Peyer's patch (tissue), 4 donors: ENCODE results near the gene ZBTB46. TPM values are rescaled to one million over a fixed set of nuclear protein-coding genes. Genes with fewer than 3 reads are reported as not detected.

Experiments used
- DNase-seq, 3 donors: peaks; one replicate each; pipeline ENCODE4 v3.0.0-alpha.2; 2017 to 2019
- H3K27ac ChIP-seq, 4 donors: fragments of 200-600 bp; sonication (generic); one replicate each; pipeline ENCODE4 v1.5.1; 2016 to 2019
- H3K27me3 ChIP-seq, 2 donors: fragments of 200-600 bp; sonication (generic); one replicate each; pipeline ENCODE4 v1.5.1; 2019
- H3K36me3 ChIP-seq, 3 donors: fragments of 200-600 bp; sonication (generic); one replicate each; pipeline ENCODE4 v1.5.1; 2016 to 2019
- H3K4me1 ChIP-seq, 4 donors: fragments of 200-600 bp; sonication (generic); one replicate each; pipeline ENCODE4 v1.5.1; 2016 to 2019
- H3K4me3 ChIP-seq, 4 donors: fragments of 200-600 bp; sonication (generic); 1 replicate in 3 of 4; 2 replicates in 1 of 4; pipeline ENCODE4 v1.5.1; 2016 to 2019; ENCODE audit warnings: mild to moderate bottlenecking in 1 of 4
- H3K9me3 ChIP-seq, 4 donors: fragments of 200-600 bp; sonication (generic); one replicate each; pipeline ENCODE4 v1.5.1; 2016 to 2019; ENCODE audit warnings: mild to moderate bottlenecking in 1 of 4
- CTCF ChIP-seq, 6 experiments: fragments of 450-650 bp in 4 of 6; fragments of 200-600 bp in 2 of 6; sonication (generic) in 1 of 6; IDR thresholded peaks; one replicate each; pipeline ENCODE4 v1.5.1; 2017 to 2019; ENCODE audit warnings: antibody characterized with exemption in 6 of 6, mild to moderate bottlenecking in 3 of 6, moderate library complexity in 1 of 6
- POLR2A ChIP-seq, 2 donors: fragments of 450-650 bp; IDR thresholded peaks; one replicate each; pipeline ENCODE4 v1.5.1; 2017; ENCODE audit warnings: antibody characterized with exemption in 2 of 2, mild to moderate bottlenecking in 2 of 2, moderate library complexity in 2 of 2
- total RNA-seq, 4 donors: library from RNA; depleted of rRNA; stranded (reverse); fragments of >200 nt; gene quantifications; one replicate each; pipeline ENCODE4 v1.1.0, GENCODE V29; 2016

ZBTB46 gene
- total RNA-seq, 4 donors from 2014 or later, result 1.9 to 33.0 (median 4.4) TPM

DNA sequence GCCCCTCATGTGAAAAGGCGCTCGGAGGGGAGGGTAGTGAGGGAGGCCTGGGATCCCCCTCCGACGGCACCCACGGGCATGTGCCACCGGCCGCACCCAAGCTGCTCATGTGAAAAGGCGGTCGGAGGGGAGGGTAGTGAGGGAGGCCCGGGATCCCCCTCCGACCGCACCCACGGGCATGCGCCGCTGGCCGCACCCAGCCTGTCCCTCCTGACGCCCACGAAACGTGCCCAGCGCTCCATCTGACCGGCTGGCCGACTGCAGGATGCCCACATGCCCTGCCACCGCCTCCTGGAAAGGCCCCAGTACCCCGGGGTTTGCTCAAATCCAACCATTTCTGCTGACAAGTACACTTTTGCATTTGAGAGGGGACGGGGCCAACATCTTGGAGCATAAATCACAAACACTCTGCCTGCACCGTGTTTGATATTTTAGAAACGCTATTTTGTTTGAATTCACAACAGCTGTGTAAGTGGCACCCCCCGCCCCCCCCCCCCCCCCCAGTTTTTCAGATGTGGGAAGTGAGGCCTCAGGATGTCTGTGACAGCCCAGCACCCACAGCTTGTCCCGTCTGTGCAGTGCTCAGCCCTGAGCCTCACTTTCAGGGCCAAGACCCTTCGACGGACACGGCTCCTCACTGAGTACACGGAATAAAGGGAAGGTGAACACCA is 57.4 kb downstream of the ZBTB46 start:
- TF ChIP-seq CTCF (IDR thresholded peaks at IDR 0.05), result no peak
- no peak for TF ChIP-seq POLR2A (IDR thresholded peaks at IDR 0.05)
- Histone ChIP-seq H3K27ac (no peak overlapping the region), H3K36me3 (no peaks in the 10 kb centered on the region), H3K4me3 (no peak overlapping the region), H3K9me3 (no peaks in the 10 kb centered on the region), H3K27me3 (no peaks in the 10 kb centered on the region), H3K4me1 (peaks cover 0 to 9% (median 0%) of the 10 kb centered on the region in 4 donors)
- no peak for DNase-seq

GRCh38 chr20:63772781-63773518 is 58.1 kb downstream of the ZBTB46 start:
- Histone ChIP-seq H3K4me1 (peaks cover 0 to 9% (median 0%) of the 10 kb centered on the region in 4 donors), H3K9me3 (no peaks in the 10 kb centered on the region), H3K36me3 (no peaks in the 10 kb centered on the region), H3K4me3 (no peak overlapping the region), H3K27ac (no peak overlapping the region), H3K27me3 (no peaks in the 10 kb centered on the region)
- no peak for DNase-seq
- TF ChIP-seq POLR2A (IDR thresholded peaks at IDR 0.05) (no peak), CTCF (IDR thresholded peaks at IDR 0.05) (no peak)

DNA sequence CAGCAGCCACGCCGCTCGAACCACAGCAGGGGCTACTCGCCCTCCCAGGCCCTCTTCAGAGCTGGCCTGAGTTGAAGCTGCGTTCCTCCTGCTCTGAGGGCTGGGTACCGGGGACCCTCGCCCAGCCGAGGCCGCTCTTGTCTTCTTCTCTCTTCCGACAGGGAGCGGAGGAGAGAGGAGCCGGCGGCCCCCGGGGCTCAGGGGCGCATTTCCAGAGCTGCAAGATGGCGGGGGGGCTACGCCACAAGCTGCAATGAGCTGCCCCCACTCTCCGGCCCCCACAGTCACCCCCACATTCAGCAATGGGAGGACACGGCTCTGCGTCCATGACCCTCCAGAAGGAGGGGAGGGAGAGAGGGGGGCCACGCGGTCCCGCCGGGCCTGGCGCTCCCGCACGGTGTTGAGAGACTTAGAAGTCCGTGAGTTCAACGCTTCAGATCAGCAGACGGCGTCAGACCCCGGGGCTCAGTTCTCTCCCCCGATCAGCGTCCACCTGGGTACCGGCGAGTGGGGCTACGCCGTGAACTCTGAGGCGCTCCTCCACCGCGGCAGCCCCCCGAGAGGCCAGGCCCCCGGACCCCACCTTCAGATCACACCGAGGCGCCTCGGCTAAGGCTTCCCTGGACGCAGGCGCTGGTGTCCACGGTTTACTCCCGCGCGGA is 59.9 kb downstream of the ZBTB46 start:
- Histone ChIP-seq H3K36me3 (peaks cover 0 to 4% (median 0%) of the 10 kb centered on the region in 3 donors), H3K27ac (no peak overlapping the region), H3K4me3 (no peak overlapping the region), H3K9me3 (no peaks in the 10 kb centered on the region), H3K27me3 (no peaks in the 10 kb centered on the region), H3K4me1 (peaks cover 0 to 9% (median 0%) of the 10 kb centered on the region in 4 donors)
- no peak for DNase-seq
- TF ChIP-seq POLR2A (IDR thresholded peaks at IDR 0.05) (no peak), CTCF (IDR thresholded peaks at IDR 0.05) (no peak)

DNA sequence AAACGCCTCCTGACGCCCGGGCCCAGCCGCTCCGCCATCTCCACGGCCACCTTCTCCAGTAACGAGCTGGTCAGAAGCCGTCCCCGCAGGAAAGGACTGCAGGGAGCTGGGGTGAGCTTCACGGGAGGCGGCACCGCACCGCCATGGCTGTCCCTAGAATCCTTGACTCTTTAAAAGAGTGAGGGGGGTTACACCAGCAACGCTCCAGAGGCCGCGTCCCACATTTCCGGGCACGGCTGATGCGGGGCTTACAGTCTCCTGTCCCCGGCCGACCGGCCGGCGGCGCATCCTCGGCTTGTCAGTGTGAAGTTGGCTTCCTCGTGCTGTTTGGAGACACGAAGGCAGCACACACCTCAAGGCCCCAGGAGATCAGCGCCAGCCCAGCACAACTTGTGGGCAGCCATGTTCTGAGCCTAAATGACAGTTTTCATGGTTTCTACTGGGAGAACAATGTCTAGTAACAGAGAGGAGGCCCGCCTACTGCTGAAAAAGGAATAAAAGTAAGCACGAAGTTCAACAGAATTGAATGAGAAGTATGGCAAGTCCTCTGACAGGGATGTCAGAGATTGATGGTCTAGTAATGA is 61.1 kb downstream of the ZBTB46 start:
- Histone ChIP-seq H3K27ac (no peak overlapping the region), H3K27me3 (no peaks in the 10 kb centered on the region), H3K4me3 (no peak overlapping the region), H3K9me3 (no peaks in the 10 kb centered on the region), H3K36me3 (peaks cover 0 to 4% (median 0%) of the 10 kb centered on the region in 3 donors), H3K4me1 (peaks cover 0 to 9% (median 0%) of the 10 kb centered on the region in 4 donors)
- TF ChIP-seq POLR2A (IDR thresholded peaks at IDR 0.05), result no peak
- TF ChIP-seq CTCF (IDR thresholded peaks at IDR 0.05), result no peak
- DNase-seq, result no peak

- H3K4me1 ChIP-seq, result peaks cover 0 to 9% (median 0%) of the 10 kb centered on the region in 4 donors
- no peaks in the 10 kb centered on the region for H3K27me3 ChIP-seq
- no peaks in the 10 kb centered on the region for H3K9me3 ChIP-seq
- H3K27ac ChIP-seq, result no peak overlapping the region
- H3K4me3 ChIP-seq, result no peak overlapping the region
- no peak for DNase-seq
- no peak for TF ChIP-seq CTCF (IDR thresholded peaks at IDR 0.05)
- TF ChIP-seq POLR2A (IDR thresholded peaks at IDR 0.05), result no peak
- peaks cover 0 to 4% (median 0%) of the 10 kb centered on the region in 3 donors for H3K36me3 ChIP-seq
Observed at GRCh38 chr20:63768591-63769515, 62.2 kb downstream of the ZBTB46 start.
